GM10266 (cell line): ENCODE data around the gene TMEM196.

ENCODE experiments used
- DNase-seq: peaks from one replicate; pipeline ENCODE4 v3.0.0; 2012; ENCODE audit errors: extremely low spot score
- CTCF ChIP-seq: IDR thresholded peaks from 2 replicates; pipeline ENCODE4 v1.5.1; 2012; ENCODE audit warnings: mild to moderate bottlenecking, low read depth; ENCODE audit not compliant: control insufficient read depth, insufficient read depth; ENCODE audit errors: missing control alignments

The TMEM196 gene

GRCh38 chr7:19670806-19671205 lies 102.6 kb downstream of the TMEM196 start:
- no peak for DNase-seq
- TF ChIP-seq CTCF = no peak
